ENCODE data around the gene THBD. TPM values are rescaled to one million over a fixed set of nuclear protein-coding genes. Genes with fewer than 3 reads are reported as not detected.
A peak's percentile ranks its signal among the peaks of the same experiment; 100 is the strongest.

Gene THBD
- total and polyA plus RNA-seq, 9 of the 15 experiments (the other 6 are each of a cell fraction or from before 2014, with no cell fraction given): 0.07 to 0.49 (median 0.33) TPM

- TF ChIP-seq SP2 (IDR thresholded peaks at IDR 0.05; ENCODE audit: extremely low read depth, low read depth, low read length, poor library complexity, severe bottlenecking) (no peak), E4F1 (CRISPR knock-in tag; IDR thresholded peaks at IDR 0.05; ENCODE audit: borderline replicate concordance) (no peak), FOXP1 (CRISPR knock-in tag; IDR thresholded peaks at IDR 0.05) (no peak)
Measured at GRCh38 chr20:23077277-23077676, 27.8 kb upstream of the THBD start (continued).

GRCh38 chr20:23074052-23074451 is 24.6 kb upstream of the THBD start:
- no peaks in the 10 kb centered on the region for H3K36me3 ChIP-seq (ENCODE audit: control insufficient read depth, insufficient read depth, low read length)
- H3K27me3 ChIP-seq (ENCODE audit: control insufficient read depth in 2 of 2, insufficient read depth in 2 of 2, low read length in 2 of 2): no peaks in the 10 kb centered on the region
- no peaks in the 10 kb centered on the region for H4K20me1 ChIP-seq (replicated peaks; ENCODE audit: control insufficient read depth, insufficient read depth, low read length)
- no peak overlapping the region for H2AFZ ChIP-seq (ENCODE audit: low read depth, low read length)
- CTCF ChIA-PET (ENCODE audit: low intra/inter-chr PET ratio): no interaction called here
- H3K79me2 ChIP-seq (ENCODE audit: control insufficient read depth, insufficient read depth, low read length): no peaks in the 10 kb centered on the region
- no peak for FAIRE-seq
- no peak overlapping the region for H3K9ac ChIP-seq (ENCODE audit: insufficient read depth in 1 of 2, low read depth in 2 of 2, low read length in 2 of 2)
- H3K4me2 ChIP-seq (ENCODE audit: insufficient read depth, low read length): no peak overlapping the region
- TF ChIP-seq ZNF274 (IDR thresholded peaks at IDR 0.05; ENCODE audit: borderline replicate concordance, low read depth, low read length) (no peak), DNMT1 (IDR thresholded peaks at IDR 0.05) (no peak), CTCF (IDR thresholded peaks at IDR 0.05 in 2 of 3, conservative IDR thresholded peaks at IDR 0.05 in 1 of 3; ENCODE audit: insufficient read depth in 2 of 3, low read depth in 1 of 3, low read length in 3 of 3) (peak in 1 of 3 experiments; percentile 7; a peak in 1 of 6 replicates)
- no peaks in the 10 kb centered on the region for H3K9me3 ChIP-seq (replicated peaks; ENCODE audit: control insufficient read depth, insufficient read depth, low read depth, low read length)
- no TSS peak for BruUV-seq (replicated peaks)
- in situ Hi-C loops (cut with MboI) (no loop called here), intact Hi-C loops (cut with micrococcal nuclease) (no loop called here)
- ATAC-seq: no peak
- no peak for DNase-seq (ENCODE audit: extremely low read depth in 1 of 4, low spot score in 3 of 4)
- H3K4me1 ChIP-seq (replicated peaks in 1 of 2; ENCODE audit: control insufficient read depth in 2 of 2, insufficient read depth in 2 of 2, low read length in 2 of 2): peaks cover 0 to 2% of the 10 kb centered on the region in 2 experiments; a peak in 2 of 5 replicates
- H3K27ac ChIP-seq (ENCODE audit: extremely low read depth, low read depth, low read length): no peak overlapping the region
- POLR2A ChIA-PET: no interaction called here
- no peaks in the 10 kb centered on the region for H3K9me1 ChIP-seq (ENCODE audit: control insufficient read depth, insufficient read depth, low read length)
- H3K4me3 ChIP-seq: no peak overlapping the region
- 60% methylated on average over 3 of the region's 3 CpGs for WGBS (ENCODE audit: insufficient coverage, low coverage, missing lambda C conversion rate)
